PFSK-1 (cell line): ENCODE results near the gene TNFRSF13B.

Experiments
- POLR2AphosphoS5 ChIP-seq: IDR thresholded peaks from 2 replicates; pipeline ENCODE4 v1.6.1; 2012; ENCODE audit warnings: low read depth, mild to moderate bottlenecking, control low read depth, low read length, moderate library complexity
- REST ChIP-seq, 2 experiments: IDR thresholded peaks; 2 replicates each; pipeline versions ENCODE4 v1.6.1 to v1.8.0; 2011 to 2012; ENCODE audit warnings: low read depth in 2 of 2, low read length in 2 of 2, control low read depth in 1 of 2, inconsistent platforms in 1 of 2, mild to moderate bottlenecking in 1 of 2, moderate library complexity in 1 of 2; ENCODE audit not compliant: insufficient read depth in 1 of 2
- TAF1 ChIP-seq: IDR thresholded peaks from 2 replicates; pipeline ENCODE4 v1.6.1; 2012; ENCODE audit warnings: low read length, control low read depth, borderline replicate concordance; ENCODE audit not compliant: insufficient read depth

- no peak for TF ChIP-seq REST (IDR thresholded peaks at IDR 0.05; ENCODE audit: insufficient read depth in 1 of 2, low read depth in 2 of 2, low read length in 2 of 2)
- no peak for TF ChIP-seq POLR2AphosphoS5
- TF ChIP-seq TAF1, result no peak
Observed at GRCh38 chr17:16943032-16943352, 28.9 kb downstream of the TNFRSF13B start.
